Omental fat pad (tissue), 4 donors: ENCODE measurements around the gene CACNA1D. TPM values are rescaled to one million over a fixed set of nuclear protein-coding genes. Genes with fewer than 3 reads are reported as not detected.

ENCODE experiments used
- ATAC-seq: fragments of 150-250 bp; one replicate; pipeline ENCODE4 v1.9.1; 2016; ENCODE audit warnings: mild to moderate bottlenecking, moderate library complexity; ENCODE audit not compliant: low FRiP score
- DNase-seq: peaks from one replicate; pipeline ENCODE4 v3.0.0-alpha.2; 2019; ENCODE audit warnings: low spot score
- total RNA-seq, 4 donors: library from RNA; depleted of rRNA; stranded (reverse); fragments of >200 nt; gene quantifications; one replicate each; pipeline ENCODE4 v1.1.0, GENCODE V29; 2016
- TF ChIP-seq, protein P1 (sequence below), 3 donors: fragments of 450-650 bp; IDR thresholded peaks; one replicate each; pipeline ENCODE4 v1.5.1; 2016 to 2017; ENCODE audit warnings: antibody characterized with exemption in 3 of 3, mild to moderate bottlenecking in 3 of 3, moderate library complexity in 2 of 3

The CACNA1D gene
- total RNA-seq, 4 donors from 2014 or later: 0.24 to 1.8 (median 0.74) TPM

DNA sequence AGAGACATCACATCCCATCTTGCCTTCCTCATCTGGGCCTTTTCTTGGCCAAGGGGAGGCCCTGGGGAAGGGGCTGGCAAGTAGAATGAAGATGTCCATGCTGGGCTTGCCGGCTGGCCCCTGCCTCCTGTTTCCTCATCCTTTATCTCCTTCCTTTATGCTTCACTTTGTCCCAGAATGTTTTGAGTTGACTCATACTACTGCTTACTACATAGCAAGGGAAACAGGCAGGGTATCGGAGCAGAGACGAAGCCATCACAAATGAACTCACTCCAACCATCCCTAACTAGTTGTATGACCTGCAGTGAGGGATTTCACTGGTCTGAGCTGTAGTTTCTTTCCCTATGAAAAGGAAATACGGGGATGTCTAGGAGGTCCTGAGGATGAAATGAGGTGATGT is 285.8 kb downstream of the CACNA1D start:
- no peak for ATAC-seq
- no peak for DNase-seq
- TF ChIP-seq, protein P1, sequence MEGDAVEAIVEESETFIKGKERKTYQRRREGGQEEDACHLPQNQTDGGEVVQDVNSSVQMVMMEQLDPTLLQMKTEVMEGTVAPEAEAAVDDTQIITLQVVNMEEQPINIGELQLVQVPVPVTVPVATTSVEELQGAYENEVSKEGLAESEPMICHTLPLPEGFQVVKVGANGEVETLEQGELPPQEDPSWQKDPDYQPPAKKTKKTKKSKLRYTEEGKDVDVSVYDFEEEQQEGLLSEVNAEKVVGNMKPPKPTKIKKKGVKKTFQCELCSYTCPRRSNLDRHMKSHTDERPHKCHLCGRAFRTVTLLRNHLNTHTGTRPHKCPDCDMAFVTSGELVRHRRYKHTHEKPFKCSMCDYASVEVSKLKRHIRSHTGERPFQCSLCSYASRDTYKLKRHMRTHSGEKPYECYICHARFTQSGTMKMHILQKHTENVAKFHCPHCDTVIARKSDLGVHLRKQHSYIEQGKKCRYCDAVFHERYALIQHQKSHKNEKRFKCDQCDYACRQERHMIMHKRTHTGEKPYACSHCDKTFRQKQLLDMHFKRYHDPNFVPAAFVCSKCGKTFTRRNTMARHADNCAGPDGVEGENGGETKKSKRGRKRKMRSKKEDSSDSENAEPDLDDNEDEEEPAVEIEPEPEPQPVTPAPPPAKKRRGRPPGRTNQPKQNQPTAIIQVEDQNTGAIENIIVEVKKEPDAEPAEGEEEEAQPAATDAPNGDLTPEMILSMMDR (IDR thresholded peaks at IDR 0.05): no peak

DNA sequence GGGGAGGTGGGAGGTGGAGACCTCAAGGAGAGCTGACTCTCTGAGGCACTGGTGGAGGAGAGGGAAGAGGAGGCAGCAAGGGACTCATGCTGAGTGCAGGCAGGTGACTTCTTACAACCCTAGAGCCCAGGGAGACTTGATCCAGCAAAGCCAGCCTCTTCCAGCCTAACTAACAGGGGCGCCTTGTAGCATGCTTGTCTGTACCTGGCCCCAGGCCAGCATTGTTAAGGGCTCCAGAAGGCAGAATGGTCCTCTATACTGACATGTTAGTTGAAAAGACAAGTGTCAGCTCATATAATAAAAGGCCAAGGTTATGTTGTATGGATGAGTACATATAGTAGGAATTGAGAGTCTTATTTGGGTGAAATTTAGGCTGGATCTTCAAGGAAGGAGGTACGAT is 286.4 kb downstream of the CACNA1D start:
- DNase-seq (no peak), ATAC-seq (no peak)
- TF ChIP-seq, protein P1 (IDR thresholded peaks at IDR 0.05): no peak

DNA sequence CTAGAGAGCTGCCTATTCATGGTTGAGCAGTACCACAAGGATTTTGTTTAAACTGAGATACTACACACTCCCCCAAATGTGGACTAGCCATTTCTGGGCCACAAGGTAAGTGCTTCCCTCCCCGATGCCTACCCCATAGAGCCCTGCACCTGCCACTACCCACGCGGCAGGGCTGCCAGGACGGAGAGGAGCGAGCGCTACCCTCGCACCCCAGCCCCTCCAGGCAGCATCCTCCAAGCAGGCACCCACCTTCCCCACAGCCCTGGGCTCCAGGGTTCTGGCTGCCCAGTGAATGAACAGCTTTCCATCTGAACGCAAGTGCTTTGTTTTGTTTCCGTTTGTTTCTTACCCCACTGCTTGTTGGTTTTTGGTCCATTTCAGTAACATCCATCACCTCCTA is 292.6 kb downstream of the CACNA1D start:
- DNase-seq (no peak), ATAC-seq (no peak)
- TF ChIP-seq, protein P1 (IDR thresholded peaks at IDR 0.05): no peak

DNA sequence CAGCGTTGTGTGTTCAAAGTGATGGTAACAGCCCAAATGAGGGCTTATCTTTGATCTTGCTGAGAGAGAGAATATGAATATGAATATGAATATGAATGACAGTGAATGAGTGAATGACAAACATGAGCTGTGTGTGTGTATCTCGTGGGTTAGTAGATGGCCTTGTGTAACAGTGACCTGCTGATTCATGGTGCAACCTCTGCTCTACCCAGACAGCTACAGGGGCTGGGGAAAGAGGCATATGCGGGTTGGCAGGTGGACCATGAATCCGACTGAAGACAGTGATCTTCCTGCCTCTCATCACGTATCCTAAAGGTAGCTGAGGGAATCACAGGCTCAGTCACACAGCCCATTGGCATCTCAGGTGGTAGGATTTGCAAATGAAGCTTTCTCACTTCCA is 293.6 kb downstream of the CACNA1D start:
- TF ChIP-seq, protein P1 (IDR thresholded peaks at IDR 0.05): no peak
- ATAC-seq: no peak

DNA sequence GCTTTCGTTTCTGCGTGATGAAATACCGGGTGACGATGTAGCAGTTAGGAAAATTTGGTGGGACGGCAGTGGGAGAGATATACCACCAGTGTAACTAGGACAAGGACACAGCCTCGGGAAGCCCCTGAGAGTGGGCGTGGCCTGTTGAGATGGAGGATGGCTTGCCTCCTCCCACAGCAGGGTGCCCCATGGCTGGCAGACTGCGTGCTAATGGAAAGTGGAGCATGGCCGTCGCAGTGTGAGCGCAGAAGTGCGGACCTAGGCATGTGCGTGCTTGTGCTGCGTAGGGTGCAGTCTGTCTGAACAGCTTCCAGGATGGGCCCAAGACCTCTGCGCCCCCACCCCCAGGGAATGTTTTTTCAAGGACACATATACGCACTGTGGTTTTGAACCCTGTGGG is 295.0 kb downstream of the CACNA1D start:
- TF ChIP-seq, protein P1 (IDR thresholded peaks at IDR 0.05): no peak
- ATAC-seq (no peak), DNase-seq (no peak)

More for the DNA sequence above, 293.6 kb downstream of the CACNA1D start:
- no peak for DNase-seq

DNA sequence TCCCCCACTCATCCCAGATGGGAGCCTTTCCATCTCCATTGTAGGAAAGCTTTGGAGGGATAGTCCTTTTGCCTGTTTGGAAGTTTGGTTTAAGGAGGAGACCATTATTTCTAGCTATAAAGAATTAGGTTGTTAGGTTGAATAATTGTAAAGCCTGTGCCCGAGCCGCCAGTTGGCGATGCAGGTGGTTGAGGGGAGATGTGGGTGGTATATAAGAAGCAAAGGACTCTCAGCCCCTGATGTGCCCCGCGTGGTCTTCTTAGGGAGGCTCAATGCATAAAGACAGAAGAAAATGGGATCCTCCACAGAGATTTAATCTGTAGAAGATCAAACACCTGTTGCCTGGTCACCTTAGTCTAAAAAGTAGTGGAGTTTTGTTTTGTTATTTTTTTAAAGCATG is 296.1 kb downstream of the CACNA1D start:
- TF ChIP-seq, protein P1 (IDR thresholded peaks at IDR 0.05): no peak
- ATAC-seq (no peak), DNase-seq (no peak)

DNA sequence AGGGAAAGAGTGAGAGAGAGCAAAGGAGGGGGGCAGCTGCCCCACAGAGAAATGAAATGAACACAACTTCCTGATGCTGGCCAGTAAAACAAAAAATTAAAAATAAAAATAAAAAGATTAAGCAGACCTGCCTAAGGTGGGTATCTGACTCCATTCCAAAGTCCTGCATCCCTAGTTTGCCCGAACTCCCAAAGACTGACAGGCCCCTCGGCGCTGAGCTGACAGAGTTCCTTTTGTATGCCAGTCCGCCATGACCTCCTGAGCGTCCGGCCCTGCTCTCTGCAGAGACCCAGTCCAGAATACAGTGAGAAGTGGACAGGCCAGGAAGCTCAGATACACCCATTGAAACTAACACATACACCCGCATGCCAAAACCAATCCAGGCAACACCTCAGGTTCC is 296.9 kb downstream of the CACNA1D start:
- TF ChIP-seq, protein P1 (IDR thresholded peaks at IDR 0.05): no peak
- no peak for DNase-seq
- no peak for ATAC-seq
